IMR-90 (cell line): ENCODE results near the gene CDH1. TPM values are rescaled to one million over a fixed set of nuclear protein-coding genes. Genes with fewer than 3 reads are reported as not detected.

Experiments used
- ATAC-seq: fragments of 200-7000 bp; cut with Tn5 transposase; 2 replicates; pipeline ENCODE4 v1.9.1; 2020; ENCODE audit warnings: low read depth, mild to moderate bottlenecking, moderate library complexity
- BruUV-seq: library from RNA; stranded (reverse); fragments of 400-500 nt; replicated peaks from 2 replicates; lab custom pipeline; 2021; lab: Mats Ljungman, UMichigan
- CTCF ChIA-PET: fragments of 300-600 bp; formaldehyde crosslinking; extraction: SDS; loops from one replicate; lab custom pipeline; 2021; ENCODE audit warnings: antibody characterized with exemption; lab: Yijun Ruan, JAX
- POLR2A ChIA-PET: fragments of 300-600 bp; sonication (Branson Sonifier 250); formaldehyde crosslinking; loops from one replicate; lab custom pipeline; 2022; ENCODE audit warnings: antibody characterized with exemption; ENCODE audit not compliant: unreplicated experiment; lab: Charles Lee
- DNase-seq: peaks from one replicate; pipeline ENCODE4 v3.0.0; 2013
- H2AFZ ChIP-seq: replicated peaks from 2 replicates; pipeline ENCODE3; 2013; ENCODE audit warnings: low read length, mild to moderate bottlenecking; ENCODE audit not compliant: poor library complexity
- H2AK5ac ChIP-seq: 2 replicates; pipeline ENCODE4 v1.6.1; 2013; ENCODE audit warnings: low read depth, low read length, inconsistent platforms
- H2AK9ac ChIP-seq: replicated peaks from 2 replicates; pipeline ENCODE3; 2013; ENCODE audit warnings: mild to moderate bottlenecking, low read depth, low read length, moderate library complexity; ENCODE audit not compliant: poor library complexity
- H2BK120ac ChIP-seq: 2 replicates; pipeline ENCODE4 v1.6.1; 2013; ENCODE audit warnings: low read depth, low read length, inconsistent platforms
- H2BK15ac ChIP-seq: 3 replicates; pipeline ENCODE4 v1.6.1; 2013; ENCODE audit warnings: low read depth, low read length, inconsistent platforms
- H2BK20ac ChIP-seq: 2 replicates; pipeline ENCODE4 v1.6.1; 2013; ENCODE audit warnings: low read depth, mild to moderate bottlenecking, inconsistent platforms, low read length, moderate library complexity
- H2BK5ac ChIP-seq: 2 replicates; pipeline ENCODE4 v1.6.1; 2013; ENCODE audit warnings: mild to moderate bottlenecking, low read depth, low read length, inconsistent platforms; ENCODE audit not compliant: poor library complexity, severe bottlenecking
- H3K14ac ChIP-seq: replicated peaks from 2 replicates; pipeline ENCODE4 v1.6.1; 2013; ENCODE audit warnings: low read depth, low read length, inconsistent platforms
- H3K18ac ChIP-seq: 2 replicates; pipeline ENCODE4 v1.6.1; 2013; ENCODE audit warnings: low read depth, low read length, control low read depth
- H3K23ac ChIP-seq: 2 replicates; pipeline ENCODE4 v1.6.1; 2013; ENCODE audit warnings: low read depth, low read length, inconsistent platforms
- H3K27ac ChIP-seq: 2 replicates; pipeline ENCODE4 v1.5.1; 2013; ENCODE audit warnings: mild to moderate bottlenecking, control low read depth, low read length; ENCODE audit not compliant: insufficient read depth
- H3K27me3 ChIP-seq: 2 replicates; pipeline ENCODE4 v1.6.1; 2013; ENCODE audit warnings: low read length; ENCODE audit not compliant: control insufficient read depth, insufficient read depth
- H3K36me3 ChIP-seq: 2 replicates; pipeline ENCODE4 v1.6.1; 2013; ENCODE audit warnings: low read length, mixed read lengths; ENCODE audit not compliant: control insufficient read depth, insufficient read depth
- H3K4ac ChIP-seq: 2 replicates; pipeline ENCODE4 v1.6.1; 2013; ENCODE audit warnings: low read depth, low read length, inconsistent platforms
- H3K4me1 ChIP-seq: 2 replicates; pipeline ENCODE4 v1.6.1; 2013; ENCODE audit warnings: low read length, mixed read lengths; ENCODE audit not compliant: control insufficient read depth, insufficient read depth
- H3K4me2 ChIP-seq: 2 replicates; pipeline ENCODE4 v1.6.1; 2013; ENCODE audit warnings: low read depth, mild to moderate bottlenecking, control low read depth, low read length, moderate library complexity
- H3K4me3 ChIP-seq: 2 replicates; pipeline ENCODE4 v1.5.1; 2013; ENCODE audit warnings: low read depth, mild to moderate bottlenecking, control low read depth, low read length, moderate library complexity; ENCODE audit not compliant: insufficient read depth
- H3K56ac ChIP-seq: 2 replicates; pipeline ENCODE4 v1.6.1; 2013; ENCODE audit warnings: low read length, inconsistent platforms; ENCODE audit not compliant: insufficient read depth; ENCODE audit errors: extremely low read depth
- H3K79me1 ChIP-seq, 2 experiments: 2 replicates each; pipeline ENCODE4 v1.6.1; 2013; ENCODE audit warnings: low read length in 2 of 2, inconsistent platforms in 1 of 2, low read depth in 1 of 2
- H3K9ac ChIP-seq: 2 replicates; pipeline ENCODE4 v1.6.1; 2013; ENCODE audit warnings: low read depth, low read length, control low read depth
- H3K9me1 ChIP-seq: 2 replicates; pipeline ENCODE4 v1.6.1; 2013; ENCODE audit warnings: low read length, inconsistent platforms; ENCODE audit not compliant: insufficient read depth
- H3K9me3 ChIP-seq: 2 replicates; pipeline ENCODE4 v1.6.1; 2013; ENCODE audit warnings: low read length; ENCODE audit not compliant: control insufficient read depth, insufficient read depth
- H4K20me1 ChIP-seq: 2 replicates; pipeline ENCODE4 v1.6.1; 2013; ENCODE audit warnings: low read length, inconsistent platforms; ENCODE audit not compliant: insufficient read depth
- H4K5ac ChIP-seq: 2 replicates; pipeline ENCODE4 v1.6.1; 2013; ENCODE audit warnings: mild to moderate bottlenecking, low read depth, low read length, control low read depth
- H4K8ac ChIP-seq, 2 experiments: 2 replicates each; pipeline ENCODE4 v1.6.1; 2013; ENCODE audit warnings: low read depth in 2 of 2, low read length in 2 of 2, control low read depth in 1 of 2, inconsistent platforms in 1 of 2
- H4K91ac ChIP-seq: 2 replicates; pipeline ENCODE4 v1.6.1; 2013; ENCODE audit warnings: low read depth, low read length, inconsistent platforms; ENCODE audit not compliant: insufficient read depth
- FOS ChIP-seq: fragments of 150-350 bp; IDR thresholded peaks from 2 replicates; pipeline ENCODE4 v1.6.1; 2016; ENCODE audit warnings: low read depth, low read length
- WGBS, 2 experiments: methylation state at CpG; one replicate each; pipeline versions ENCODE4 v1.1.5 to v1.1.7; 2013; ENCODE audit warnings: missing lambda C conversion rate in 2 of 2; ENCODE audit not compliant: insufficient read length in 1 of 2; ENCODE audit errors: extremely low coverage in 2 of 2; 5-methylcytosine and 5-hydroxymethylcytosine counted together
- dilution Hi-C: fragments of 300-500 bp; cut with HindIII; formaldehyde crosslinking; loops from one replicate; pipeline ENCODE4 v1.14.3; 2018; ENCODE audit warnings: low sequenced_read_pairs; ENCODE audit not compliant: unreplicated experiment
- in situ Hi-C: fragments of 300-500 bp; cut with MboI; formaldehyde crosslinking; loops from 3 replicates; pipeline ENCODE4 v1.14.3; 2019; ENCODE audit warnings: low sequenced_read_pairs, inconsistent platforms, mixed read lengths
- intact Hi-C: fragments of 100-400 bp; cut with micrococcal nuclease; formaldehyde crosslinking; loops from 2 replicates; pipeline ENCODE4 v1.10.0; 2022
- polyA plus RNA-seq, 3 experiments: library from polyadenylated mRNA; depleted of rRNA; stranded (reverse); fragments of >200 nt; gene quantifications; 2 replicates each; pipeline ENCODE4 v1.2.3, GENCODE V29; 2012; ENCODE audit warnings: low replicate concordance in 1 of 3
- total RNA-seq: library from RNA; depleted of rRNA; stranded (reverse); fragments of >200 nt; gene quantifications from 2 replicates; pipeline ENCODE4 v1.2.3, GENCODE V29; 2012

Gene CDH1
- total and polyA plus RNA-seq, 2 of the 4 experiments (the other 2 are of a cell fraction), result under 0.01 TPM; not detected in 1

DNA sequence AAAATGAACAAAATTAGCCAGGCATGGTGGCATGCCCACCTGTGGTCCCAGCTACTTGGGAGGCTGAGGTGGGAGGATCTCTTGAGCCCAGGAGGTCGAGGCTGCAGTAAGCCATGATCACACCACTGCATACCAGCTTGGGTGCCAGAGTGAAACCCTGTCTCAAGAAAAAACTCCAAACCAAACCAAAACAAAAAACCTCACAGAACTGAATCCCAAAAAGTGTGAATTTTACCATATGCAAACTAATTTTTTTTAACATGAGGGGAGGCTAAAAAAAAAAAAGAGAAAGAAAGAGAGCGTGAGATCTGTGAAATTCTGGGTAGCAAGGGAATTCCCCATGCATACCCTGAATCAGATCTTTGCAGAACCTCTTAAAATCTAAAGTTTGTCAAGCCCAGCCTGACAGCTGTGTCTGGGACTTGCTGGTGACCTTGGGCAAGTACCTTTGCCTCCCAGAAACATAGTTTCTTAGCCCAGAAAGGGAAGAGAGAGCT lies 17.1 kb upstream of the CDH1 start:
- intact Hi-C loops (no loop called here), in situ Hi-C loops (no loop called here)

More for the DNA sequence above, 17.1 kb upstream of the CDH1 start:
- Histone ChIP-seq H2BK15ac (no peak overlapping the region), H2AFZ (no peak overlapping the region), H3K4me2 (no peak overlapping the region), H4K5ac (no peak overlapping the region), H2BK120ac (no peak overlapping the region), H3K27me3 (no peaks in the 10 kb centered on the region), H3K23ac (no peak overlapping the region), H3K27ac (no peak overlapping the region), H3K4me1 (no peaks in the 10 kb centered on the region), H2BK20ac (no peak overlapping the region), H3K36me3 (no peaks in the 10 kb centered on the region), H4K20me1 (no peaks in the 10 kb centered on the region), H2AK5ac (no peak overlapping the region), H3K9me1 (no peaks in the 10 kb centered on the region), H3K9ac (no peak overlapping the region), H4K91ac (no peak overlapping the region), H2AK9ac (no peak overlapping the region), H3K56ac (no peak overlapping the region), H3K18ac (no peak overlapping the region), H3K4me3 (no peak overlapping the region), H3K79me1 (no peaks in the 10 kb centered on the region), H3K4ac (no peak overlapping the region), H4K8ac (no peak overlapping the region), H2BK5ac (no peak overlapping the region), H3K14ac (no peak overlapping the region), H3K9me3 (no peaks in the 10 kb centered on the region; the same call in 1 of the 2 replicates)
- TF ChIP-seq FOS, result no peak
- DNase-seq (no peak), ATAC-seq (no peak)
- WGBS, 2 experiments, result no CpG with 5 or more reads among the region's 2 CpGs
- ChIA-PET CTCF (interaction anchor here (0.6 kb wide), 1 partner anchor 107 kb away, joined by 7 read pairs; no protein-coding TSS in a partner anchor), POLR2A (no interaction called here)
- BruUV-seq, result no TSS peak
- dilution Hi-C loops, result no loop called here
